NT2/D1 (cell line): ENCODE results near the gene CCNE1.

Source experiments
- DNase-seq: peaks from one replicate; pipeline ENCODE4 v3.0.0-alpha.2; 2011; ENCODE audit warnings: low read depth, low spot score
- H3K27me3 ChIP-seq: 2 replicates; pipeline ENCODE4 v1.6.0; 2011; ENCODE audit warnings: mild to moderate bottlenecking; ENCODE audit not compliant: insufficient read length, insufficient read depth
- H3K36me3 ChIP-seq: 2 replicates; pipeline ENCODE4 v1.6.1; 2011; ENCODE audit warnings: mild to moderate bottlenecking, low read length, mixed read lengths; ENCODE audit not compliant: insufficient read depth, insufficient read length
- H3K4me1 ChIP-seq: 2 replicates; pipeline ENCODE4 v1.5.1; 2011; ENCODE audit not compliant: insufficient read depth, insufficient read length
- H3K4me3 ChIP-seq: 2 replicates; pipeline ENCODE4 v1.5.1; 2011; ENCODE audit warnings: low read depth; ENCODE audit not compliant: insufficient read length
- H3K9ac ChIP-seq: 2 replicates; pipeline ENCODE4 v1.6.0; 2011; ENCODE audit warnings: low read depth; ENCODE audit not compliant: insufficient read length
- H3K9me3 ChIP-seq: 2 replicates; pipeline ENCODE4 v1.5.1; 2011; ENCODE audit warnings: mild to moderate bottlenecking, low read length; ENCODE audit not compliant: insufficient read depth
- SUZ12 ChIP-seq: IDR thresholded peaks from 2 replicates; pipeline ENCODE4 v1.6.1; 2011; ENCODE audit not compliant: insufficient read length, insufficient read depth; ENCODE audit errors: extremely low read depth
- YY1 ChIP-seq: IDR thresholded peaks from 2 replicates; pipeline ENCODE4 v1.6.1; 2011; ENCODE audit not compliant: insufficient read length, insufficient read depth
- ZNF274 ChIP-seq: IDR thresholded peaks from 2 replicates; pipeline ENCODE4 v1.6.1; 2011; ENCODE audit warnings: mild to moderate bottlenecking, low read depth, low read length

CCNE1 gene

GRCh38 chr19:29837996-29838395 is 26.2 kb downstream of the CCNE1 start:
- no peak for DNase-seq
- Histone ChIP-seq H3K4me3 (no peak overlapping the region), H3K4me1 (peaks cover 6% of the 10 kb centered on the region), H3K27me3 (peaks cover 7% of the 10 kb centered on the region), H3K9ac (no peak overlapping the region), H3K9me3 (no peaks in the 10 kb centered on the region), H3K36me3 (no peaks in the 10 kb centered on the region)
- TF ChIP-seq SUZ12 (no peak), YY1 (no peak), ZNF274 (no peak)

- TF ChIP-seq SUZ12, result no peak
- no peak for TF ChIP-seq YY1
- no peak for TF ChIP-seq ZNF274
- no peaks in the 10 kb centered on the region for H3K36me3 ChIP-seq
Measured at GRCh38 chr19:29840066-29840950, 28.5 kb downstream of the CCNE1 start.

GRCh38 chr19:29841209-29841558 is 29.4 kb downstream of the CCNE1 start:
- Histone ChIP-seq H3K4me1 (peaks cover 9% of the 10 kb centered on the region), H3K27me3 (peaks cover 19% of the 10 kb centered on the region), H3K4me3 (no peak overlapping the region), H3K36me3 (no peaks in the 10 kb centered on the region), H3K9me3 (no peaks in the 10 kb centered on the region), H3K9ac (no peak overlapping the region)
- DNase-seq, result no peak
- no peak for TF ChIP-seq YY1
- no peak for TF ChIP-seq ZNF274
- TF ChIP-seq SUZ12, result no peak

More at GRCh38 chr19:29840066-29840950, 28.5 kb downstream of the CCNE1 start:
- H3K27me3 ChIP-seq, result peaks cover 19% of the 10 kb centered on the region
- peaks cover 9% of the 10 kb centered on the region for H3K4me1 ChIP-seq
- DNase-seq, result no peak
- no peak overlapping the region for H3K9ac ChIP-seq
- no peak overlapping the region for H3K4me3 ChIP-seq
- H3K9me3 ChIP-seq, result no peaks in the 10 kb centered on the region

- Histone ChIP-seq H3K36me3 (no peaks in the 10 kb centered on the region), H3K9me3 (no peaks in the 10 kb centered on the region), H3K27me3 (peaks cover 19% of the 10 kb centered on the region), H3K4me1 (peaks cover 9% of the 10 kb centered on the region), H3K9ac (no peak overlapping the region), H3K4me3 (no peak overlapping the region)
- no peak for DNase-seq
- TF ChIP-seq SUZ12 (no peak), YY1 (no peak), ZNF274 (no peak)
Measured at GRCh38 chr19:29841559-29842367, 30.0 kb downstream of the CCNE1 start.

- H3K4me3 ChIP-seq, result no peak overlapping the region
- H3K9ac ChIP-seq, result peak overlapping the region; percentile 70
- H3K27me3 ChIP-seq, result peaks cover 19% of the 10 kb centered on the region
Measured at GRCh38 chr19:29842471-29843179, 30.8 kb downstream of the CCNE1 start.

GRCh38 chr19:29843180-29844051 is 31.6 kb downstream of the CCNE1 start:
- H3K36me3 ChIP-seq, result no peaks in the 10 kb centered on the region
- H3K9me3 ChIP-seq, result no peaks in the 10 kb centered on the region
- H3K27me3 ChIP-seq, result peaks cover 19% of the 10 kb centered on the region
- peak overlapping the region; percentile 70 for H3K9ac ChIP-seq
- H3K4me3 ChIP-seq, result peak overlapping the region; percentile 42
- peaks cover 9% of the 10 kb centered on the region for H3K4me1 ChIP-seq
- no peak for DNase-seq
- no peak for TF ChIP-seq SUZ12
- no peak for TF ChIP-seq ZNF274
- no peak for TF ChIP-seq YY1

More at GRCh38 chr19:29842471-29843179, 30.8 kb downstream of the CCNE1 start:
- DNase-seq, result no peak
- TF ChIP-seq SUZ12, result no peak
- TF ChIP-seq ZNF274, result no peak
- TF ChIP-seq YY1, result no peak
- Histone ChIP-seq H3K9me3 (no peaks in the 10 kb centered on the region), H3K4me1 (peaks cover 9% of the 10 kb centered on the region), H3K36me3 (no peaks in the 10 kb centered on the region)
